ENCODE data around the gene BCL7B.

- TF ChIP-seq CTCF (IDR thresholded peaks at IDR 0.05 in 2 of 3, conservative IDR thresholded peaks at IDR 0.05 in 1 of 3; ENCODE audit: control insufficient read depth in 2 of 3, extremely low read depth in 1 of 3, insufficient read depth in 1 of 3, low read depth in 3 of 3, low read length in 3 of 3) (no peak), POLR2A (IDR thresholded peaks at IDR 0.05; ENCODE audit: low read depth, low read length) (no peak), SRF (IDR thresholded peaks at IDR 0.05; ENCODE audit: low read depth in 2 of 2, low read length in 2 of 2) (no peak), EZH2 (IDR thresholded peaks at IDR 0.05; ENCODE audit: borderline replicate concordance, control insufficient read depth, low read depth, low read length) (no peak), CBX5 (IDR thresholded peaks at IDR 0.05; ENCODE audit: low read depth) (no peak), SMC3 (IDR thresholded peaks at IDR 0.05; ENCODE audit: borderline replicate concordance, low read length) (no peak), ETV6 (conservative IDR thresholded peaks at IDR 0.05 in 1 of 2, IDR thresholded peaks at IDR 0.05 in 1 of 2; ENCODE audit: borderline replicate concordance in 1 of 2, low read depth in 1 of 2) (no peak), CREM (IDR thresholded peaks at IDR 0.05; ENCODE audit: low read depth) (no peak), HDAC6 (IDR thresholded peaks at IDR 0.05; ENCODE audit: unreplicated experiment) (no peak), SMAD5 (IDR thresholded peaks at IDR 0.05; ENCODE audit: low read depth) (no peak)
- TF ChIP-seq, protein P1, sequence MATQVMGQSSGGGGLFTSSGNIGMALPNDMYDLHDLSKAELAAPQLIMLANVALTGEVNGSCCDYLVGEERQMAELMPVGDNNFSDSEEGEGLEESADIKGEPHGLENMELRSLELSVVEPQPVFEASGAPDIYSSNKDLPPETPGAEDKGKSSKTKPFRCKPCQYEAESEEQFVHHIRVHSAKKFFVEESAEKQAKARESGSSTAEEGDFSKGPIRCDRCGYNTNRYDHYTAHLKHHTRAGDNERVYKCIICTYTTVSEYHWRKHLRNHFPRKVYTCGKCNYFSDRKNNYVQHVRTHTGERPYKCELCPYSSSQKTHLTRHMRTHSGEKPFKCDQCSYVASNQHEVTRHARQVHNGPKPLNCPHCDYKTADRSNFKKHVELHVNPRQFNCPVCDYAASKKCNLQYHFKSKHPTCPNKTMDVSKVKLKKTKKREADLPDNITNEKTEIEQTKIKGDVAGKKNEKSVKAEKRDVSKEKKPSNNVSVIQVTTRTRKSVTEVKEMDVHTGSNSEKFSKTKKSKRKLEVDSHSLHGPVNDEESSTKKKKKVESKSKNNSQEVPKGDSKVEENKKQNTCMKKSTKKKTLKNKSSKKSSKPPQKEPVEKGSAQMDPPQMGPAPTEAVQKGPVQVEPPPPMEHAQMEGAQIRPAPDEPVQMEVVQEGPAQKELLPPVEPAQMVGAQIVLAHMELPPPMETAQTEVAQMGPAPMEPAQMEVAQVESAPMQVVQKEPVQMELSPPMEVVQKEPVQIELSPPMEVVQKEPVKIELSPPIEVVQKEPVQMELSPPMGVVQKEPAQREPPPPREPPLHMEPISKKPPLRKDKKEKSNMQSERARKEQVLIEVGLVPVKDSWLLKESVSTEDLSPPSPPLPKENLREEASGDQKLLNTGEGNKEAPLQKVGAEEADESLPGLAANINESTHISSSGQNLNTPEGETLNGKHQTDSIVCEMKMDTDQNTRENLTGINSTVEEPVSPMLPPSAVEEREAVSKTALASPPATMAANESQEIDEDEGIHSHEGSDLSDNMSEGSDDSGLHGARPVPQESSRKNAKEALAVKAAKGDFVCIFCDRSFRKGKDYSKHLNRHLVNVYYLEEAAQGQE (IDR thresholded peaks at IDR 0.05; ENCODE audit: low read depth, low read length): no peak
Measured at GRCh38 chr7:73518470-73518869, 39.0 kb downstream of the BCL7B start.
